Loucy (cell line): ENCODE measurements around the gene GOLGA8M.
"Not testable (repeated sequence)": the region's sequence is repeated elsewhere in the genome, so short reads cannot be mapped to it uniquely, and the experiment has no call there.

Experiments used
- H2AFZ ChIP-seq: fragments of 200-600 bp; sonication (generic); 2 replicates; pipeline ENCODE4 v1.6.0; 2016; ENCODE audit warnings: antibody characterized with exemption, mild to moderate bottlenecking, low read length, moderate library complexity
- H3F3A ChIP-seq: fragments of 200-600 bp; 2 replicates; pipeline ENCODE4 v1.6.0; 2016; ENCODE audit warnings: antibody characterized with exemption, low read depth, mild to moderate bottlenecking
- H3K27me3 ChIP-seq: fragments of 200-600 bp; sonication (generic); 2 replicates; pipeline ENCODE4 v1.6.1; 2014; ENCODE audit warnings: low read length, mild to moderate bottlenecking; ENCODE audit not compliant: insufficient read depth, poor library complexity, severe bottlenecking
- H3K36me3 ChIP-seq: fragments of 200-600 bp; sonication (generic); 2 replicates; pipeline ENCODE4 v1.6.1; 2016; ENCODE audit warnings: low read length; ENCODE audit not compliant: insufficient read depth
- H3K4me1 ChIP-seq: fragments of 200-600 bp; sonication (generic); 2 replicates; pipeline ENCODE4 v1.5.1; 2014; ENCODE audit warnings: low read length, mild to moderate bottlenecking; ENCODE audit not compliant: insufficient read depth, poor library complexity, severe bottlenecking
- H3K4me2 ChIP-seq: fragments of 200-600 bp; sonication (generic); 2 replicates; pipeline ENCODE4 v1.6.0; 2014; ENCODE audit warnings: antibody characterized with exemption, low read length, low read depth, mild to moderate bottlenecking; ENCODE audit not compliant: poor library complexity, severe bottlenecking
- H3K4me3 ChIP-seq: fragments of 200-600 bp; sonication (generic); 2 replicates; pipeline ENCODE4 v1.5.1; 2014; ENCODE audit warnings: low read length, mild to moderate bottlenecking, mixed read lengths; ENCODE audit not compliant: poor library complexity, severe bottlenecking
- H3K79me2 ChIP-seq: fragments of 200-600 bp; sonication (generic); 2 replicates; pipeline ENCODE4 v1.6.1; 2014; ENCODE audit warnings: low read length; ENCODE audit not compliant: insufficient read depth
- H3K9ac ChIP-seq: fragments of 200-600 bp; sonication (generic); 2 replicates; pipeline ENCODE4 v1.6.0; 2014; ENCODE audit warnings: mild to moderate bottlenecking, low read depth, low read length, moderate library complexity; ENCODE audit not compliant: poor library complexity, severe bottlenecking
- H3K9me2 ChIP-seq: fragments of 200-600 bp; sonication (generic); replicated peaks from 2 replicates; pipeline ENCODE4 v1.6.1; 2016; ENCODE audit warnings: low read depth, low read length, mixed read lengths
- H3K9me3 ChIP-seq: fragments of 200-600 bp; sonication (generic); 2 replicates; pipeline ENCODE4 v1.6.1; 2014; ENCODE audit warnings: mild to moderate bottlenecking, antibody characterized with exemption, low read length, low read depth; ENCODE audit not compliant: insufficient read depth
- H4K20me1 ChIP-seq: fragments of 200-600 bp; sonication (generic); 2 replicates; pipeline ENCODE4 v1.6.0; 2014; ENCODE audit warnings: antibody characterized with exemption, low read length, mild to moderate bottlenecking; ENCODE audit not compliant: insufficient read depth, poor library complexity, severe bottlenecking

The GOLGA8M gene

GRCh38 chr15:28655329-28656017, 56.7 kb downstream of the GOLGA8M start:
- H3K4me1 ChIP-seq, H3K9ac ChIP-seq, H3K9me2 ChIP-seq, H3K9me3 ChIP-seq, H4K20me1 ChIP-seq, H2AFZ ChIP-seq, H3K4me3 ChIP-seq, H3K4me2 ChIP-seq, H3F3A ChIP-seq, H3K27me3 ChIP-seq, H3K79me2 ChIP-seq, H3K36me3 ChIP-seq: not testable (repeated sequence)

- H3K4me3 ChIP-seq, H2AFZ ChIP-seq, H3K36me3 ChIP-seq, H3K4me2 ChIP-seq, H3K27me3 ChIP-seq, H3F3A ChIP-seq, H4K20me1 ChIP-seq, H3K9me2 ChIP-seq, H3K79me2 ChIP-seq, H3K9ac ChIP-seq, H3K4me1 ChIP-seq, H3K9me3 ChIP-seq: not testable (repeated sequence)
These were observed 58.0 kb downstream of the GOLGA8M start for GRCh38 chr15:28654194-28654593.

GRCh38 chr15:28652538-28652937, 59.7 kb downstream of the GOLGA8M start:
- H3K4me2 ChIP-seq, H3K36me3 ChIP-seq, H3K4me1 ChIP-seq, H3K9me3 ChIP-seq, H2AFZ ChIP-seq, H3F3A ChIP-seq, H4K20me1 ChIP-seq, H3K27me3 ChIP-seq, H3K4me3 ChIP-seq, H3K9me2 ChIP-seq, H3K79me2 ChIP-seq, H3K9ac ChIP-seq: not testable (repeated sequence)
